ENCODE results near the gene PGGT1B.

DNA sequence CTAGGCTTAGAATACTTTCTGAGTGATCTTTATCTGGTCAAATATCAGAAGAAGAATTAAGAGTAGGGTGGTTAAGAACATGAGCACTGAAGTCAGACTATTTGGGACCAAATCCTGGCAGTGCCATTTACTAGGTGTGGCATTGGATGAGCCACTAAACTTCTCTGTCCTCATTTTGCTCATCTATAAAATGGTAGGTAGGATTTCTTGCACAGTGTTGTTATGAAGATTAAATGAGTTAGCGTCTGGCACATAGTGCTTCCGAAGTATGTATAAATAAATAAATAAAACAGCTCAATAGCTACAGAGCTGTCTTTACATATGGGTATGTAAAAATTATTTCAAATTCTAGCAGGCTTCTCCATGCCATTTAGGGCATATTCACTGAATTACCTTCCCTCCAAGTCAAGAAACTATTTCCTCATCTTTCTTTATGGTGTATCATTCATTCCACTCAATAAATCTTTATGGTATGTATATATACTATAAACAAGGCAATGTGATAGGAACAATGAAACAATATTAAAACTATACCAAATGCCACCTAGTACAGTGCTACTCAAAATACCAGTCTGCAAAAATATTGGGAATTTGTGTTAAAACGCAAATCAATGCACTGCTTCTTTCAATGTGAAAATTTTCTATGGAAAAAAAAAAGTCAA lies 9.8 kb upstream of the PGGT1B start:
- TF ChIP-seq POLR2AphosphoS5 (IDR thresholded peaks at IDR 0.05; ENCODE audit: insufficient read depth in 1 of 2, low read depth in 1 of 2), result no peak
- TF ChIP-seq, protein P1, sequence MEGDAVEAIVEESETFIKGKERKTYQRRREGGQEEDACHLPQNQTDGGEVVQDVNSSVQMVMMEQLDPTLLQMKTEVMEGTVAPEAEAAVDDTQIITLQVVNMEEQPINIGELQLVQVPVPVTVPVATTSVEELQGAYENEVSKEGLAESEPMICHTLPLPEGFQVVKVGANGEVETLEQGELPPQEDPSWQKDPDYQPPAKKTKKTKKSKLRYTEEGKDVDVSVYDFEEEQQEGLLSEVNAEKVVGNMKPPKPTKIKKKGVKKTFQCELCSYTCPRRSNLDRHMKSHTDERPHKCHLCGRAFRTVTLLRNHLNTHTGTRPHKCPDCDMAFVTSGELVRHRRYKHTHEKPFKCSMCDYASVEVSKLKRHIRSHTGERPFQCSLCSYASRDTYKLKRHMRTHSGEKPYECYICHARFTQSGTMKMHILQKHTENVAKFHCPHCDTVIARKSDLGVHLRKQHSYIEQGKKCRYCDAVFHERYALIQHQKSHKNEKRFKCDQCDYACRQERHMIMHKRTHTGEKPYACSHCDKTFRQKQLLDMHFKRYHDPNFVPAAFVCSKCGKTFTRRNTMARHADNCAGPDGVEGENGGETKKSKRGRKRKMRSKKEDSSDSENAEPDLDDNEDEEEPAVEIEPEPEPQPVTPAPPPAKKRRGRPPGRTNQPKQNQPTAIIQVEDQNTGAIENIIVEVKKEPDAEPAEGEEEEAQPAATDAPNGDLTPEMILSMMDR (IDR thresholded peaks at IDR 0.05), result no peak
